HepG2 (cell line): Measurements from ENCODE around the gene NEMF. TPM values are rescaled to one million over a fixed set of nuclear protein-coding genes. Genes with fewer than 3 reads are reported as not detected.
A peak's percentile ranks its signal among the peaks of the same experiment; 100 is the strongest.

ENCODE experiments used
- ADNP ChIP-seq: sonication (generic); formaldehyde crosslinking; IDR thresholded peaks from 2 replicates; pipeline ENCODE4 v1.4.0; 2020; ENCODE audit warnings: missing genetic modification reagents
- DMAP1 ChIP-seq: IDR thresholded peaks from 2 replicates; pipeline ENCODE4 v1.6.1; 2016
- ELF3 ChIP-seq: IDR thresholded peaks from 2 replicates; pipeline ENCODE4 v1.6.1; 2016; ENCODE audit warnings: missing genetic modification reagents, missing compliant biosample characterization
- FOXP1 ChIP-seq, 2 experiments: fragments of 450-650 bp in 1 of 2; IDR thresholded peaks; 2 replicates each; pipeline ENCODE4 v1.6.1; 2017 to 2018; ENCODE audit warnings: antibody characterized with exemption in 1 of 2
- MTA3 ChIP-seq: sonication (generic); formaldehyde crosslinking; IDR thresholded peaks from 2 replicates; pipeline ENCODE4 v1.4.0; 2020; ENCODE audit warnings: missing genetic modification reagents
- NR2C2 ChIP-seq: sonication (generic); formaldehyde crosslinking; IDR thresholded peaks from 2 replicates; pipeline ENCODE4 v1.4.0; 2020; ENCODE audit warnings: missing genetic modification reagents, mild to moderate bottlenecking, moderate library complexity, borderline replicate concordance
- RCOR2 ChIP-seq: IDR thresholded peaks from 2 replicates; pipeline ENCODE4 v1.6.1; 2016; ENCODE audit warnings: missing biosample characterization, missing genetic modification reagents
- RXRA ChIP-seq: sonication (generic); formaldehyde crosslinking; IDR thresholded peaks from 2 replicates; pipeline ENCODE4 v1.5.1; 2020; ENCODE audit warnings: missing genetic modification reagents
- SIX1 ChIP-seq: sonication (generic); formaldehyde crosslinking; IDR thresholded peaks from 2 replicates; pipeline ENCODE4 v1.4.0; 2020; ENCODE audit warnings: missing genetic modification reagents, borderline replicate concordance
- TMF1 ChIP-seq: sonication (generic); formaldehyde crosslinking; IDR thresholded peaks from 2 replicates; pipeline ENCODE4 v1.8.1; 2022; ENCODE audit warnings: low read depth, missing genetic modification reagents
- ZFP41 ChIP-seq: sonication (generic); formaldehyde crosslinking; IDR thresholded peaks from 2 replicates; pipeline ENCODE4 v1.4.0; 2020; ENCODE audit warnings: mild to moderate bottlenecking, missing genetic modification reagents, borderline replicate concordance
- ZKSCAN8 ChIP-seq: IDR thresholded peaks from 2 replicates; pipeline ENCODE4 v1.6.1; 2016; ENCODE audit warnings: borderline replicate concordance, missing genetic modification reagents, missing compliant biosample characterization
- ZMYM2 ChIP-seq: sonication (generic); formaldehyde crosslinking; IDR thresholded peaks from 2 replicates; pipeline ENCODE4 v1.8.0; 2022; ENCODE audit warnings: mild to moderate bottlenecking, missing genetic modification reagents
- ZNF180 ChIP-seq: sonication (generic); formaldehyde crosslinking; IDR thresholded peaks from 2 replicates; pipeline ENCODE4 v1.4.0; 2020; ENCODE audit warnings: low read depth, missing genetic modification reagents, borderline replicate concordance
- ZNF234 ChIP-seq: sonication (generic); formaldehyde crosslinking; conservative IDR thresholded peaks from 2 replicates; pipeline ENCODE4 v1.5.1; 2020; ENCODE audit warnings: mild to moderate bottlenecking, missing genetic modification reagents
- ZNF432 ChIP-seq: sonication (generic); formaldehyde crosslinking; IDR thresholded peaks from 2 replicates; pipeline ENCODE4 v1.5.0; 2020; ENCODE audit warnings: missing genetic modification reagents, mild to moderate bottlenecking, borderline replicate concordance
- ZNF660 ChIP-seq: sonication (generic); formaldehyde crosslinking; IDR thresholded peaks from 2 replicates; pipeline ENCODE4 v1.5.1; 2020; ENCODE audit warnings: mild to moderate bottlenecking, low read depth, missing genetic modification reagents, borderline replicate concordance
- ZNF780A ChIP-seq: sonication (generic); formaldehyde crosslinking; IDR thresholded peaks from 2 replicates; pipeline ENCODE4 v1.8.0; 2022; ENCODE audit warnings: mild to moderate bottlenecking, missing genetic modification reagents, moderate library complexity
- ZNF782 ChIP-seq: sonication (generic); formaldehyde crosslinking; IDR thresholded peaks from 2 replicates; pipeline ENCODE4 v1.4.0; 2020; ENCODE audit warnings: missing genetic modification reagents, mild to moderate bottlenecking, borderline replicate concordance
- polyA plus RNA-seq, 8 experiments: library from polyadenylated mRNA; depleted of rRNA in 3 of 8; stranded (reverse) in 7 of 8; unstranded in 1 of 8; fragments of >200 nt; fragmentation: Illumina TruSeq in 4 of 8; extraction: Trizol in 4 of 8; gene quantifications; 2 replicates each; pipeline versions ENCODE4 v1.2.1 to v1.2.3, GENCODE V29; 2011 to 2016; ENCODE audit warnings: low read depth in 4 of 8, missing spikeins in 1 of 8, mixed read lengths in 1 of 8; ENCODE audit not compliant: insufficient read depth in 1 of 8
- total RNA-seq, 5 experiments: library from RNA; depleted of rRNA; stranded (reverse); fragments of >200 nt; fragmentation: Illumina TruSeq; extraction: Trizol; gene quantifications; 2 replicates each; pipeline ENCODE4 v1.2.3, GENCODE V29; 2016; ENCODE audit warnings: low read depth in 1 of 5
- TF ChIP-seq, protein P1 (sequence below): IDR thresholded peaks from 2 replicates; pipeline ENCODE4 v1.4.0; 2020; ENCODE audit warnings: mild to moderate bottlenecking, missing genetic modification reagents
- TF ChIP-seq, protein P2 (sequence below): sonication (generic); formaldehyde crosslinking; IDR thresholded peaks from 2 replicates; pipeline ENCODE4 v1.8.1; 2022; ENCODE audit warnings: mild to moderate bottlenecking, missing genetic modification reagents
- TF ChIP-seq, protein P3 (sequence below): IDR thresholded peaks from 2 replicates; pipeline ENCODE4 v1.6.1; 2018; ENCODE audit warnings: missing genetic modification reagents, mild to moderate bottlenecking, missing compliant biosample characterization
- TF ChIP-seq, protein P4 (sequence below): sonication (generic); formaldehyde crosslinking; IDR thresholded peaks from 2 replicates; pipeline ENCODE4 v1.4.0; 2020; ENCODE audit warnings: missing genetic modification reagents

NEMF gene
- total and polyA plus RNA-seq, 2 of the 13 experiments (the other 11 are each of a cell fraction or from before 2014, with no cell fraction given): 21.3 to 57.9 TPM

DNA sequence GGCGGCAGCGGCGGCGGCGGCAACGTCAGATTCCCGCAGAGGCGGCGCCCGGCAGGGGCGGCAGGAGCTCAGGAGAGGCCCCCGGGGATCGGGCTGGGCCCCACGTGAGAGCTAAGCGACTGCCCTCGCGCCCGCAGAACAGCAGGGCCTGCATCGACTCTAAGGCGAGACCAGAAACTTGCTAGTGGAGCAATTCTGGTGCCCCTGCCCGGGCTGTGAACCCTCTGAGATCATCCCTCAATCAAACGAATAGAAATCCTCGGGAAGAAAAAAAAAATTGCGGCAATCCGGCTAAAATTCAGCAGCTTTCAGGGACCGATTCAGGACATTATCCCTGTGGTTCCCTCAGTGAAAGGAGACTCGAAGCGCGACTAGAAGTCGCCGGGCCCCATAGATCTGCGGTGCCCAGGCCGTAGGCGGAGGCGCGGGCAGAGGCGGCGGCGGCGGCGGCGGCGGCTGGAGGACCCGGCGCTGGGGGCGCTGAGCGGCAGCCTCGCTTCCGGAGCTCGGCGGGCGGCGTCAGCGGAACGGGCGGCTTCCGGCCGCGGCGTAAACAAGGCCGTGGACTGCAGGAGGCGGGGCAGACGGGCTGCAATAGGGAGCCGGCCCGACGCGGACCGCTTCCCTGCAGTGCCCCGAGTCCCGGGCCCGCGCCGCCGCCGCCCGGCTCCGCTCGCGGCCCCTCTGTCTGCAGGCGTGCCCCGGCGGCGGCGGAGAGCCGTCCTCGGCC is 84.9 kb downstream of the NEMF start, which contains the start of gene KLHDC2 (continued):
- TF ChIP-seq SIX1 (CRISPR knock-in tag): no peak
- no peak for TF ChIP-seq ADNP (CRISPR knock-in tag)
- TF ChIP-seq ZNF234: no peak
- TF ChIP-seq DMAP1 (CRISPR knock-in tag): peak; percentile 74
- no peak; the same call in 1 of the 2 replicates for TF ChIP-seq TMF1 (CRISPR knock-in tag)
- TF ChIP-seq ZNF780A: no peak
- no peak for TF ChIP-seq ZNF660 (CRISPR knock-in tag)
- TF ChIP-seq NR2C2 (CRISPR knock-in tag): no peak; the same call in none of the 2 replicates
- TF ChIP-seq, protein P1, sequence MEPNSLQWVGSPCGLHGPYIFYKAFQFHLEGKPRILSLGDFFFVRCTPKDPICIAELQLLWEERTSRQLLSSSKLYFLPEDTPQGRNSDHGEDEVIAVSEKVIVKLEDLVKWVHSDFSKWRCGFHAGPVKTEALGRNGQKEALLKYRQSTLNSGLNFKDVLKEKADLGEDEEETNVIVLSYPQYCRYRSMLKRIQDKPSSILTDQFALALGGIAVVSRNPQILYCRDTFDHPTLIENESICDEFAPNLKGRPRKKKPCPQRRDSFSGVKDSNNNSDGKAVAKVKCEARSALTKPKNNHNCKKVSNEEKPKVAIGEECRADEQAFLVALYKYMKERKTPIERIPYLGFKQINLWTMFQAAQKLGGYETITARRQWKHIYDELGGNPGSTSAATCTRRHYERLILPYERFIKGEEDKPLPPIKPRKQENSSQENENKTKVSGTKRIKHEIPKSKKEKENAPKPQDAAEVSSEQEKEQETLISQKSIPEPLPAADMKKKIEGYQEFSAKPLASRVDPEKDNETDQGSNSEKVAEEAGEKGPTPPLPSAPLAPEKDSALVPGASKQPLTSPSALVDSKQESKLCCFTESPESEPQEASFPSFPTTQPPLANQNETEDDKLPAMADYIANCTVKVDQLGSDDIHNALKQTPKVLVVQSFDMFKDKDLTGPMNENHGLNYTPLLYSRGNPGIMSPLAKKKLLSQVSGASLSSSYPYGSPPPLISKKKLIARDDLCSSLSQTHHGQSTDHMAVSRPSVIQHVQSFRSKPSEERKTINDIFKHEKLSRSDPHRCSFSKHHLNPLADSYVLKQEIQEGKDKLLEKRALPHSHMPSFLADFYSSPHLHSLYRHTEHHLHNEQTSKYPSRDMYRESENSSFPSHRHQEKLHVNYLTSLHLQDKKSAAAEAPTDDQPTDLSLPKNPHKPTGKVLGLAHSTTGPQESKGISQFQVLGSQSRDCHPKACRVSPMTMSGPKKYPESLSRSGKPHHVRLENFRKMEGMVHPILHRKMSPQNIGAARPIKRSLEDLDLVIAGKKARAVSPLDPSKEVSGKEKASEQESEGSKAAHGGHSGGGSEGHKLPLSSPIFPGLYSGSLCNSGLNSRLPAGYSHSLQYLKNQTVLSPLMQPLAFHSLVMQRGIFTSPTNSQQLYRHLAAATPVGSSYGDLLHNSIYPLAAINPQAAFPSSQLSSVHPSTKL (CRISPR knock-in tag): peak; percentile 60
- peak; percentile 68; the same call in 1 of the 2 replicates for TF ChIP-seq RXRA (CRISPR knock-in tag)
- peak; percentile 52; the same call in 1 of the 2 replicates for TF ChIP-seq ELF3 (CRISPR knock-in tag)
- TF ChIP-seq, protein P2, sequence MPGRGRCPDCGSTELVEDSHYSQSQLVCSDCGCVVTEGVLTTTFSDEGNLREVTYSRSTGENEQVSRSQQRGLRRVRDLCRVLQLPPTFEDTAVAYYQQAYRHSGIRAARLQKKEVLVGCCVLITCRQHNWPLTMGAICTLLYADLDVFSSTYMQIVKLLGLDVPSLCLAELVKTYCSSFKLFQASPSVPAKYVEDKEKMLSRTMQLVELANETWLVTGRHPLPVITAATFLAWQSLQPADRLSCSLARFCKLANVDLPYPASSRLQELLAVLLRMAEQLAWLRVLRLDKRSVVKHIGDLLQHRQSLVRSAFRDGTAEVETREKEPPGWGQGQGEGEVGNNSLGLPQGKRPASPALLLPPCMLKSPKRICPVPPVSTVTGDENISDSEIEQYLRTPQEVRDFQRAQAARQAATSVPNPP (CRISPR knock-in tag): peak; percentile 45; the same call in 1 of the 2 replicates
- no peak for TF ChIP-seq ZFP41 (CRISPR knock-in tag)
- no peak for TF ChIP-seq MTA3 (CRISPR knock-in tag)
- no peak for TF ChIP-seq FOXP1 (IDR thresholded peaks at IDR 0.05)
- TF ChIP-seq FOXP1 (CRISPR knock-in tag; IDR thresholded peaks at IDR 0.05): peak; percentile 58; the same call in 1 of the 2 replicates
- TF ChIP-seq, protein P3, sequence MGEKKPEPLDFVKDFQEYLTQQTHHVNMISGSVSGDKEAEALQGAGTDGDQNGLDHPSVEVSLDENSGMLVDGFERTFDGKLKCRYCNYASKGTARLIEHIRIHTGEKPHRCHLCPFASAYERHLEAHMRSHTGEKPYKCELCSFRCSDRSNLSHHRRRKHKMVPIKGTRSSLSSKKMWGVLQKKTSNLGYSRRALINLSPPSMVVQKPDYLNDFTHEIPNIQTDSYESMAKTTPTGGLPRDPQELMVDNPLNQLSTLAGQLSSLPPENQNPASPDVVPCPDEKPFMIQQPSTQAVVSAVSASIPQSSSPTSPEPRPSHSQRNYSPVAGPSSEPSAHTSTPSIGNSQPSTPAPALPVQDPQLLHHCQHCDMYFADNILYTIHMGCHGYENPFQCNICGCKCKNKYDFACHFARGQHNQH: peak; percentile 70
- no peak for TF ChIP-seq ZMYM2 (CRISPR knock-in tag)
- TF ChIP-seq ZNF432: no peak
- TF ChIP-seq ZNF782 (CRISPR knock-in tag): no peak
- no peak for TF ChIP-seq RCOR2 (CRISPR knock-in tag)
- no peak for TF ChIP-seq ZNF180 (CRISPR knock-in tag)
- TF ChIP-seq, protein P4, sequence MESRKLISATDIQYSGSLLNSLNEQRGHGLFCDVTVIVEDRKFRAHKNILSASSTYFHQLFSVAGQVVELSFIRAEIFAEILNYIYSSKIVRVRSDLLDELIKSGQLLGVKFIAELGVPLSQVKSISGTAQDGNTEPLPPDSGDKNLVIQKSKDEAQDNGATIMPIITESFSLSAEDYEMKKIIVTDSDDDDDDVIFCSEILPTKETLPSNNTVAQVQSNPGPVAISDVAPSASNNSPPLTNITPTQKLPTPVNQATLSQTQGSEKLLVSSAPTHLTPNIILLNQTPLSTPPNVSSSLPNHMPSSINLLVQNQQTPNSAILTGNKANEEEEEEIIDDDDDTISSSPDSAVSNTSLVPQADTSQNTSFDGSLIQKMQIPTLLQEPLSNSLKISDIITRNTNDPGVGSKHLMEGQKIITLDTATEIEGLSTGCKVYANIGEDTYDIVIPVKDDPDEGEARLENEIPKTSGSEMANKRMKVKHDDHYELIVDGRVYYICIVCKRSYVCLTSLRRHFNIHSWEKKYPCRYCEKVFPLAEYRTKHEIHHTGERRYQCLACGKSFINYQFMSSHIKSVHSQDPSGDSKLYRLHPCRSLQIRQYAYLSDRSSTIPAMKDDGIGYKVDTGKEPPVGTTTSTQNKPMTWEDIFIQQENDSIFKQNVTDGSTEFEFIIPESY (CRISPR knock-in tag): no peak
- 0 out of 2 replicates have a peak, but pooled peaks have one; percentile 28 for TF ChIP-seq ZKSCAN8 (CRISPR knock-in tag)
